ENCODE measurements around the gene LMO7. TPM values are rescaled to one million over a fixed set of nuclear protein-coding genes. Genes with fewer than 3 reads are reported as not detected.
"Not testable (repeated sequence)": the region's sequence is repeated elsewhere in the genome, so short reads cannot be mapped to it uniquely, and the experiment has no call there.

Gene LMO7
- total RNA-seq, 1 donor from 2014 or later = 176 TPM

GRCh38 chr13:75739244-75739868 lies 103.2 kb downstream of the LMO7 start:
- TF ChIP-seq CTCF (IDR thresholded peaks at IDR 0.05) = no peak
- peak overlapping the region; percentile 13 to 33 for H3K27ac ChIP-seq
- no peaks in the 10 kb centered on the region for H3K36me3 ChIP-seq
- intact Hi-C loops (cut with DNase I) = no loop called here
- H3K9me3 ChIP-seq = no peaks in the 10 kb centered on the region
- no peak for DNase-seq (ENCODE audit: low spot score in 2 of 2)
- H3K27me3 ChIP-seq = no peaks in the 10 kb centered on the region
- H3K4me3 ChIP-seq = no peak overlapping the region
- H3K4me1 ChIP-seq = peaks cover 0 to 12% of the 10 kb centered on the region in 2 donors

- Histone ChIP-seq H3K27ac (peak overlapping the region in 1 of 2 donors; percentile 33), H3K9me3 (no peaks in the 10 kb centered on the region), H3K36me3 (no peaks in the 10 kb centered on the region), H3K4me1 (peaks cover 6 to 18% of the 10 kb centered on the region in 2 donors), H3K4me3 (no peak overlapping the region), H3K27me3 (no peaks in the 10 kb centered on the region)
- intact Hi-C loops (cut with DNase I) = loop anchor here (5.0 kb wide), 1 partner anchor 38 kb away; no protein-coding TSS in a partner anchor
- no peak for TF ChIP-seq CTCF (IDR thresholded peaks at IDR 0.05)
- DNase-seq (ENCODE audit: low spot score in 2 of 2) = no peak
These were observed 103.9 kb downstream of the LMO7 start for GRCh38 chr13:75740031-75740430.

- not testable (repeated sequence) for H3K27me3 ChIP-seq; H3K27ac ChIP-seq; DNase-seq (ENCODE audit: low spot score in 2 of 2); H3K36me3 ChIP-seq; H3K4me3 ChIP-seq; H3K9me3 ChIP-seq
- intact Hi-C loops (cut with DNase I) = loop anchor here (5.0 kb wide), 1 partner anchor 41 kb away; no protein-coding TSS in a partner anchor
- peaks cover 7 to 15% of the 10 kb centered on the region in 2 donors for H3K4me1 ChIP-seq
These were observed 106.9 kb downstream of the LMO7 start for GRCh38 chr13:75743072-75743471.

GRCh38 chr13:75744127-75744526 lies 108.0 kb downstream of the LMO7 start:
- H3K9me3 ChIP-seq = no peaks in the 10 kb centered on the region
- H3K27ac ChIP-seq = peak overlapping the region; percentile 62 to 80
- TF ChIP-seq CTCF (IDR thresholded peaks at IDR 0.05) = no peak
- H3K36me3 ChIP-seq = no peaks in the 10 kb centered on the region
- intact Hi-C loops (cut with DNase I) = loop anchor here (5.0 kb wide), 1 partner anchor 42 kb away; no protein-coding TSS in a partner anchor
- peak overlapping the region in 1 of 2 donors; percentile 24 for H3K4me3 ChIP-seq
- no peak for DNase-seq (ENCODE audit: low spot score in 2 of 2)
- peaks cover 7 to 18% of the 10 kb centered on the region in 2 donors for H3K4me1 ChIP-seq
- H3K27me3 ChIP-seq = no peaks in the 10 kb centered on the region

- intact Hi-C loops (cut with DNase I) = no loop called here
- no peak for TF ChIP-seq CTCF (IDR thresholded peaks at IDR 0.05)
These were observed 109.3 kb downstream of the LMO7 start for GRCh38 chr13:75745387-75745786.

GRCh38 chr13:75748874-75749273 lies 112.7 kb downstream of the LMO7 start:
- H3K36me3 ChIP-seq = no peaks in the 10 kb centered on the region
- peak overlapping the region; percentile 27 to 72 for H3K27ac ChIP-seq
- intact Hi-C loops (cut with DNase I) = no loop called here
- H3K9me3 ChIP-seq = no peaks in the 10 kb centered on the region
- peaks cover 7 to 20% of the 10 kb centered on the region in 2 donors for H3K4me1 ChIP-seq
- H3K4me3 ChIP-seq = peak overlapping the region in 1 of 2 donors; percentile 3
- no peak for DNase-seq (ENCODE audit: low spot score in 2 of 2)
- no peak for TF ChIP-seq CTCF (IDR thresholded peaks at IDR 0.05)
- H3K27me3 ChIP-seq = no peaks in the 10 kb centered on the region

More at GRCh38 chr13:75745387-75745786, 109.3 kb downstream of the LMO7 start:
- H3K9me3 ChIP-seq = no peaks in the 10 kb centered on the region
- no peaks in the 10 kb centered on the region for H3K27me3 ChIP-seq
- H3K4me3 ChIP-seq = no peak overlapping the region
- H3K27ac ChIP-seq = peak overlapping the region; percentile 62 to 80
- no peaks in the 10 kb centered on the region for H3K36me3 ChIP-seq
- peaks cover 7 to 14% of the 10 kb centered on the region in 2 donors for H3K4me1 ChIP-seq
- DNase-seq (ENCODE audit: low spot score in 2 of 2) = no peak
